IMR-90 (cell line): ENCODE data around the gene PHEX.

Source experiments
- CTCF ChIP-seq: conservative IDR thresholded peaks from 2 replicates; pipeline ENCODE4 v1.5.1; 2012; ENCODE audit warnings: mild to moderate bottlenecking, low read depth, low read length, improper control_type of control experiment
- POLR2A ChIP-seq: IDR thresholded peaks from 2 replicates; pipeline ENCODE4 v1.6.1; 2012; ENCODE audit warnings: mild to moderate bottlenecking, low read depth, low read length

- TF ChIP-seq CTCF (no peak), POLR2A (no peak)
Measured at GRCh38 chrX:22093550-22093949, 61.4 kb downstream of the PHEX start.
